Measurements from ENCODE around the gene TTLL9. TPM values are rescaled to one million over a fixed set of nuclear protein-coding genes. Genes with fewer than 3 reads are reported as not detected.
A peak's percentile ranks its signal among the peaks of the same experiment; 100 is the strongest.

The TTLL9 gene
- polyA plus RNA-seq, 1 donor, result 0.29 TPM

- peak; percentile 61 for DNase-seq (ENCODE audit: low read depth)
Observed at GRCh38 chr20:31879143-31879987, 8.9 kb downstream of the TTLL9 start.

DNA sequence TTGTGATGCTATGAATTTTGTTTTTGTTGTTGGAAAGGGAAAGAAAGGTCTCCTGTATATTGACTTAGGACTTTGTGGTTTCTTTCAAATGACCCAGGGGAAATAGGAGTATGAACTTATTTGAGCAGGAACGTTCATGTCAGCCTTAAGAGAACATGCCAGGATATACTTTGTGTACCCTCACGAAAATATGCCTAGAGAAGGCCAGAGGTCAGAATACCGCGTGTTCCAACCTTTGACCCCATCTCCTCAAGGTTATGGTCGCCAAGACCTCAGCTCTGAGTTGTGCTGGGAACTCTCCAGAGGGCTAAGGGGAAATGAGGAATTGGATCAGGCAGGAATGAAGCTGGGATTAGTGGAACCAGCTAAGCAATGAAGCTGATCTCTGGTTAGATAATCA is 11.5 kb downstream of the TTLL9 start:
- DNase-seq (ENCODE audit: low read depth), result no peak

GRCh38 chr20:31883829-31884228 is 13.4 kb downstream of the TTLL9 start:
- no peak for DNase-seq (ENCODE audit: low read depth)

DNA sequence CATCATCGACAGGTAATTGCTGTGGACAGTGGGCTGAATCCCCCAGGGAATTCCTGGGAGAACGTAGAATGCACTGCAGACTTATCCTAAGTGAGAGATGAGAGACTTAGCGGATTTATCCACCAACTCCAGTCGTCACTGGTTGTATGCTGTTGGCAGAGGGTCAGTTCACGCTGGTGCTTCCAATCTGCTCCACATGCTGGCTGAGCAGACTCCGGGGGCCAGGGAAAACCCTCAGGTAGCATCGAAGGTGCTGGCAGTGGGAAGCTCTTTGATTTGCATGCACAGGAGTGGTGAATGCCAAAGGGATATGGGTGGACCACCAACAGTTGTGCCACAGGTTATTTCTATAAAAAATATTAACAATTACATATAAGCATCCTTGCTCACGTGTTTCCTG is 20.2 kb downstream of the TTLL9 start:
- DNase-seq (ENCODE audit: low read depth), result no peak

DNA sequence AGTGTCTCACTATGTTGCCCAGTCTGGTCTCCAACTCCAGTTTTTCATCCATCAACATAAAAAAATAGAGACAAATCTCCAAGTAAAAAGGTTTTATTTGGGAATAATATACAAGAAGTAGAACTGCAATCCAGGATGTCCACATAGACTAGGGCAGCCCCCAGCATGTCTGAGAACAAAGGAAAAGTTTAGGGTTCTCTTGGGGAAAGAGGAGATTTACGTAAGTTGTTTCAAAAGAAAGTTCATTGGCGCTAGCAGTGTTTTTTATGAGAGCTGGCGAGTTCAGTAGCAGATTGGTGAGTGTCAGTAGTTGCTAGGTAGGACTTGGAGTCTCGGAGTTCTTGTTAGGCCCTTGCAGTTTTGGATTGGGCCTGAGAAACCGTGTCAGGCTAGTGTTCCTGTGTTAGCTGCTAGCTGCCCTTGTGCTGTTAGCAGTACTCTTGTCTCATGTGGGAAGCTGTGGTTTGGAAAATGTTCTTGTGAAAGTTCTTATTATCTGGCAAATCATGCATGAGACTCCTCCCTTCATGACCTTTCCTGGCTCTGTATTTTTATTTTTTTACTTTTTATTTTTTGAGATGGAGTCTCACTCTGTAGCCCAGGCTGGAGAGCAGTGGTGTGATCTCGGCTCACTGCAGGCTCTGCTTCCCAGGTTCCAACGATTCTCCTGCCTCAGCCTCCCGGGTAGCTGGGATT is 24.7 kb downstream of the TTLL9 start:
- peak; percentile 19 for DNase-seq (ENCODE audit: low read depth)

DNA sequence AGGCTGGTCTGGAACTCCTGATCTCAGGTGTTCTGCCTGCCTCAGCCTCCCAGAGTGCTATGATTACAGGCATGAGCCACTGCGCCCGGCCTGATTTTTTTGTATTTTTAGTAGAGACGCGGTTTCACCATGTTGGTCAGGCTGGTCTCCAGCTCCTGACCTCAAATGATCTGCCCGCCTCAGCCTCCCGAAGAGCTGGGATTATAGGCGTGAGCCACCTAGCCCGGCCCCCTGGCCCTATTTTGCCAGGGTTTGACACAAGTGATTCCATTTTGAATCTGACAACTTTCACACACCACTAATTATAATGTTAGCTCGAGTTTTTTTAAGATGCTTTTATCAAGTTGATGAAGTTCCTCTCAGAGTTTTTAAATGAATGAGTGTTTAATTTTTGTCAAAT is 25.6 kb downstream of the TTLL9 start:
- no peak for DNase-seq (ENCODE audit: low read depth)

DNA sequence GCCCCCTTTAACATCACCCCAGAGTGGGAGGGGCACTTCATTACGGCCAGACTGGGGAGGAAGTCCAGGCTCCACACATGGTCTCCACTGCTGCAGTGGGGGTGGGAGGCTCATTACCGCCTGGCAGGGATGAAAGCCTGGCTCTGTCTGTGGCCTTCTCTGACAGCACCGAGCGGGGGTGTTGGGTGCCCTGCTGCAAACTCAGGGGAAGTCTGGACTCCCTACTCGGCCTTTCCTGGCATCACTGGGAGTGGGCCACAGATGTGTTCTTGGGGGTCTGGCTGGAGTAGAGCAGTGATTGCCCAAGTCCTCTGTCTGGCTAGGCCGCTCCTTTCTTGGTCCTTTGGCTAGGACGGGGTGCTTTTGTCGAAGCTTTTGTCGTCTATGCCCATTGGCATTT is 27.1 kb downstream of the TTLL9 start:
- DNase-seq (ENCODE audit: low read depth), result no peak

DNA sequence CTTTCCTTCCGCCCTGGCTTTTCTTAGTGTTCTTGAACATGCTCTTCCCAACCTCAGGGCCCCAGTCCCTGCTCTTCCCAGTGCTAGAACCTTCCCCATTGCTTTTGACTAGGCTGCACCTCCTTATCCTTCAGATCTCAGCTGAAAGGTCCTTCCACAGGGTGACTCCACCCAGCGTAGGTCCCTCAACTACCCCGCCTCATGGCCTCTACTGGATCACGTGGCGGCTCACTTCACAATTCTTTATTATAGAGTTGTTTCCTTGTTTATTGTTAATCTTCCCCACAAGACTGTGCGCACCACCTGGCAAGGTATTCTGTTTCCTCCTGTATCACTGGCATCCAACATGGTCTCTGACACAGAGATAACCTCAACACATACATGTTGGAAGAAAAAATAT is 31.2 kb downstream of the TTLL9 start:
- no peak for DNase-seq (ENCODE audit: low read depth)

DNA sequence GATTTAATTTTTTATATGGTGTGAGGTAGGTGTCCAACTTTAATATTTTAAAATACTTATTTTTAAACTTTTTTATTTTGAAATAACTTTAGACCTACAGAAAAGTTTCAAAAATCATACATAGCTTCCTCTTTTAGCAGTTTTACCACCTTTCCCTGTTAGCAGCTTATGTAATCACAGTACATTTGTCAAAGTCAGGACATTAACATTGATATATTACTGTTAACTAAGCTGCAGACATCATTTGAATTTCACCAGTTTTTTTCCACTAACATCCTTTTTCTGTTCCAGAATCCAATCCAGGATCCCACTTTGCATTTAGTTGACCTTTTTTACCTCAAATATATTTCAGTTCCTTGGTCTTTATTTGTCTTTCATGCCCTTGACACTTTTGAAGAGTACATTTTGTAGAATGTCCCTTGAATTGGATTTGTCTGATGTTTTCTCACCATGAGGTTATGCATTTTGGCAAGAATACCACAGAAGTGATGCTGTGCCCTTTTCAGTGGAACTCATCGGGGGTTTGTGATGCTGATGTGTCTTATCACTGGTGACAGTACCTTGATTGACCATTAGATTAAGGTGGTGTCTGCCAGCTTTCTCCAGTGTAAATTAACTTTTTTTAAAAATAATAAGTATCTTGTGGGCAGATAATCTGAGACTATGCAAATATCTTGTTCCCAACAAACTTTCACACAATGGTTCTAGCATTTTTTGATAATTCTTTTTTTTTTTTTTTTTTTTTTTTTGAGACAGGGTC is 33.4 kb downstream of the TTLL9 start:
- DNase-seq (ENCODE audit: low read depth), result no peak

GRCh38 chr20:31906001-31906400 is 35.6 kb downstream of the TTLL9 start:
- no peak for DNase-seq (ENCODE audit: low read depth)

- no peak for DNase-seq (ENCODE audit: low read depth)
Observed at GRCh38 chr20:31907046-31907445, 36.6 kb downstream of the TTLL9 start.

GRCh38 chr20:31908016-31908415 is 37.6 kb downstream of the TTLL9 start:
- no peak for DNase-seq (ENCODE audit: low read depth)

- DNase-seq (ENCODE audit: low read depth), result no peak
Observed at GRCh38 chr20:31908424-31908823, 38.0 kb downstream of the TTLL9 start.

DNA sequence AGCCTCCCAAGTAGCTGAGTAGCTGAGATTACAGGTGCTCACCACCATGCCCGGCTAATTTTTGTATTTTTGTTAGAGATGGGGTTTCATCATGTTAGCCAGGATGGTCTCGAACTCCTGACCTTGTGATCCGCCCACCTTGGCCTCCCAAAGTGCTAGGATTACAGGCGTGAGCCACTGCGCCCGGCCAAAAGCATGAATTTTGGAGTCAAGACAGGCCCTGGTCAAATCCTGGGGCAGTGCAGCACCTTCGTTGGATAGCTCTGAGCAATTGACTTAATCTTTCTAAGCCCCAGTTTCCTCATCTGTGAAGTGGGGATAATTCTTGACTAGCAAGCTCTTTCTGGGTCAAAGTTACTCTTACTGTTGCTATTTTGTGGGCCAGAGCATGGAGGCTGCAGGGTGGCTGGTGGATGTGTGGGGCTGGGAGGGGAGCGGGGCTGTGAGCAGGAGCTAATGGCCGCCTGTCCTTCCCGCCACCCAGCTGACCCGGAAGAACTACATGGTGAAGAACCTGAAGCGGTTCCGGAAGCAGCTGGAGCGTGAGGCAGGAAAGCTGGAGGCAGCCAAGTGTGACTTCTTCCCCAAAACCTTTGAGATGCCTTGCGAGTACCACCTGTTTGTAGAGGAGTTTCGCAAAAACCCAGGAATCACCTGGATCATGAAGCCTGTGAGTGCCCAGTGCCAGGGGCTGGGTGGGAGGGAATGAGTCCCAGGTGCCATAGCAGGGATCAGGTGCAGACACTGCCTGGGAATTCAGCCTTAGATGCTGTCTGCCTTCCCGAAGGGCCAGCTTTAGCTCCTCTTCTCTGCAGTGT is 39.0 kb downstream of the TTLL9 start:
- DNase-seq (ENCODE audit: low read depth), result no peak

- no peak for DNase-seq (ENCODE audit: low read depth)
Observed at GRCh38 chr20:31910071-31910803, 39.8 kb downstream of the TTLL9 start.

DNA sequence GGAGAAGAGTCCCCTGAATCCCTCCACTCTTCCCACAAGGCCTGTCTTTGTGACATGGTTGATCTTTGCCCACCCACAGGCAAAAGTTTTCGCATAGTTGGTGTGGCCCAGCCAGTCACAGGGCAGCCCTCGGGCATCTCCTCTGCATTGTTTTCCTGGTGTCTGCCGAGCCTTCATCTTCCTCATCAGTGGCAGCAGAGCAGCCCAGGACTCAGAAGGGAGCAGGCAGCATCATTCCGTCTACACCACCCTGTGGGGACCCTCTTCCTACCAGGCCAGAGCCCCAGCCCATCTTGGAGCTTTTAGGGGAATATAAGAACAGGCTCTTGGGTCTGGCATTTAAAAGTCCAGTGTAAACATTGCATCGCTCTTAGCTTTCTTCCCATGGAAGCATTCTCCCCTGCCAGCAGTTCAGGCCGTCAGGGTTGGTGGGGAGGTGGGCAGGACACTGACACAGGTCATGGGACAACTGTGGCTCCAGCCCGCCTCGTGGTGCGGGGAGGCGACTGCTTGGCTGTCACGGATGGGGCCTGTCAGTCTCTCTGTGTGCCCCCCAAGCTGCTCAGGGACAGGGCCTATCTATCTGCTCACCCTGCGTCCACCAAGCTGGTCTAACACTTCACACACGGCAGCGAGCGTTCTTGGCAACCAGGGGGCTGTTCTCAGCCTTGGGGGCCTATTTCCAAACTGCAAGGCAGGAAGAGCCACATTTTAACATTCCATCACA is 43.2 kb downstream of the TTLL9 start:
- no peak for DNase-seq (ENCODE audit: low read depth)

DNA sequence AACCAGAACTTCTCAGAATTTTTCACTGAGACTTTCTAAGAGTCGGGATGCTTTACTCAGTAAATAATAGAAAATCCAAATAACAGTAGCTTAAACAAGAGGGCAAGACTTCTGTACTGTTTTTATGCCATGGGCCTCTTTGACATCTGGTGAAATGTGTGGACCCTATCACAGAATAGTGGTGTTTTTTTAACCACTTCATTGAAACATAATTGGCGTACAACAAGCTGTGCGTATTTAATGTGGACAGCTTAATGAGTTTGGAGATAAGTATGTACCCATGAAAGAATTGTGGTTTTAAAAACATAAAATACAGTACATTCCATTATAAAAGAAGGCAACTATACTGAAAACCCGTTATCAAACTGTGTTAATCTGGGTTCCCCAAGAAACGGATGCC is 43.7 kb downstream of the TTLL9 start:
- DNase-seq (ENCODE audit: low read depth), result no peak

DNA sequence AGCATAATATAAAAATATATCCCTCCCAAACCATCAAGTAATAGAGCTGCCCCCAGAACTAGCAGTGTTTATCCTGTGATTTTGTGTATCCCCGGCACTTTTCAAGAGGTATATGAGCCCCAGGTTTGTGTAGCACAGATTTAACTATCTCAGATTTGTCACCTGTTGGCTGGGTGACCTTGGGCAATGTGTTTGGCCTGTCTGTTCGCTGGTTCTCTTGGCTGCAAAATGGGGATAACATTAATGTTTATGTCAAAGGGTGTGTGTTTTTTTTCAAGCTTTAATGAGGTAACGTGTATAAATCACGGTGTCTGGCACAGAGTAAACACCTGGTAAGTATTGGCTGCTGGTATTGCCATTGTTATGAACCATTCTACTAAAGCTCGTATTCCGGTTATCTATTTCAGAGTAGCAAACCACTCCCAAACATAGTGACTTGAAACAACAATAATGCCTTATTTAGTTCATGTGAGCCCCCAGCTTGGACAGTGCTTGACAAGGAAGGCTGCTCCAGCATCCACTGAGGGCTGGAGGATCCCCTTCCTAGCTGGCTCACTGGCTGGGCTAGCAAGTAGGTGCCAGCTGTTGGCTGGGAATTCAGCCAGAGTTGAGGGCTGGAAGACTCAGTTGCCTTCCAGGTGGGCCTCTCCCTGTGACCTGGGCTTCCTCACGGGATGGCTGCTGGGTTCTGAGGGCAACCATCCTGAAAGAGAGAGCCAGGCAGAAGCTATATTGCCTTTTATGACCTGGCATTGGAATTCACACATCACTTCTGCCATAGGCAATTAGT is 45.3 kb downstream of the TTLL9 start:
- DNase-seq (ENCODE audit: low read depth), result no peak

GRCh38 chr20:31916708-31917107 is 46.3 kb downstream of the TTLL9 start:
- DNase-seq (ENCODE audit: low read depth), result no peak

All from forelimb muscle (tissue), 1 donor.